ENCODE results near the gene ZNHIT3. TPM values are rescaled to one million over a fixed set of nuclear protein-coding genes. Genes with fewer than 3 reads are reported as not detected.

The ZNHIT3 gene
- total and polyA plus RNA-seq, 2 of the 4 experiments (the other 2 are of a cell fraction) = 27.8 to 52.3 TPM

- H3K27me3 ChIP-seq (ENCODE audit: control insufficient read depth, insufficient read depth, low read length) = no peaks in the 10 kb centered on the region; the same call in 1 of the 2 replicates
- no peaks in the 10 kb centered on the region for H3K4me1 ChIP-seq (ENCODE audit: control insufficient read depth, insufficient read depth, low read length)
- DNase-seq (no peak), ATAC-seq (ENCODE audit: low read depth) (no peak)
- intact Hi-C loops (cut with micrococcal nuclease) (no loop called here), dilution Hi-C loops (cut with HindIII; ENCODE audit: low sequenced_read_pairs, unreplicated experiment) (no loop called here), in situ Hi-C loops (cut with MboI; ENCODE audit: low sequenced_read_pairs) (loop anchor here (25.0 kb wide), 1 partner anchor 247 kb away; the partner anchor contains the start of gene CCL4L2)
- ChIA-PET POLR2A (ENCODE audit: unreplicated experiment) (no interaction called here), CTCF (no interaction called here)
- no peak overlapping the region for H3K14ac ChIP-seq (replicated peaks; ENCODE audit: low read depth, low read length)
- no peak overlapping the region for H3K27ac ChIP-seq (ENCODE audit: insufficient read depth, low read length)
- no peak overlapping the region for H3K56ac ChIP-seq (ENCODE audit: extremely low read depth, insufficient read depth, low read length)
- H2BK20ac ChIP-seq (ENCODE audit: low read depth, low read length) = no peak overlapping the region
- no peaks in the 10 kb centered on the region for H3K36me3 ChIP-seq (ENCODE audit: control insufficient read depth, insufficient read depth, low read length)
- no peak overlapping the region for H2BK5ac ChIP-seq (ENCODE audit: low read depth, low read length, poor library complexity, severe bottlenecking)
- H2AFZ ChIP-seq (replicated peaks; ENCODE audit: low read length, poor library complexity) = no peak overlapping the region
- H3K9me3 ChIP-seq (ENCODE audit: control insufficient read depth, insufficient read depth, low read length) = no peaks in the 10 kb centered on the region
- H3K4me3 ChIP-seq (ENCODE audit: insufficient read depth, low read depth, low read length) = no peak overlapping the region
- no peak overlapping the region for H4K5ac ChIP-seq (ENCODE audit: low read depth, low read length)
- no peak overlapping the region for H2BK120ac ChIP-seq (ENCODE audit: low read depth, low read length)
- no peaks in the 10 kb centered on the region for H3K9me1 ChIP-seq (ENCODE audit: insufficient read depth, low read length)
- H3K79me1 ChIP-seq (ENCODE audit: low read depth in 1 of 2, low read length in 2 of 2) = no peaks in the 10 kb centered on the region
- no peak overlapping the region for H2AK9ac ChIP-seq (replicated peaks; ENCODE audit: low read depth, low read length, poor library complexity)
- TF ChIP-seq CTCF (conservative IDR thresholded peaks at IDR 0.05; ENCODE audit: low read depth, low read length) (no peak), SMC3 (IDR thresholded peaks at IDR 0.05; ENCODE audit: low read depth, low read length) (no peak), ELK1 (IDR thresholded peaks at IDR 0.05; ENCODE audit: borderline replicate concordance, low read depth, low read length) (no peak), CHD1 (IDR thresholded peaks at IDR 0.05; ENCODE audit: low read depth, low read length) (no peak), RAD21 (IDR thresholded peaks at IDR 0.05; ENCODE audit: low read length) (no peak), BHLHE40 (IDR thresholded peaks at IDR 0.05; ENCODE audit: low read depth, low read length) (no peak), MXI1 (IDR thresholded peaks at IDR 0.05; ENCODE audit: borderline replicate concordance, low read depth, low read length) (no peak), MAZ (IDR thresholded peaks at IDR 0.05; ENCODE audit: borderline replicate concordance, low read depth, low read length) (no peak), RFX5 (IDR thresholded peaks at IDR 0.05; ENCODE audit: low read depth, low read length) (no peak)
- no peak overlapping the region for H3K4ac ChIP-seq (ENCODE audit: low read depth, low read length)
- H4K91ac ChIP-seq (ENCODE audit: insufficient read depth, low read depth, low read length) = no peak overlapping the region
- no peak overlapping the region for H3K18ac ChIP-seq (ENCODE audit: low read depth, low read length)
- H3K23ac ChIP-seq (ENCODE audit: low read depth, low read length) = no peak overlapping the region
- H2AK5ac ChIP-seq (ENCODE audit: low read depth, low read length) = no peak overlapping the region
- no peak overlapping the region for H3K4me2 ChIP-seq (ENCODE audit: low read depth, low read length)
- H4K8ac ChIP-seq (ENCODE audit: low read depth in 2 of 2, low read length in 2 of 2) = no peak overlapping the region
- WGBS, 2 experiments (ENCODE audit: extremely low coverage in 2 of 2, insufficient read length in 1 of 2) = no CpG with 5 or more reads among the region's 7 CpGs
- no TSS peak for BruUV-seq (replicated peaks)
- no peak overlapping the region for H3K9ac ChIP-seq (ENCODE audit: low read depth, low read length)
- no peak overlapping the region for H2BK15ac ChIP-seq (ENCODE audit: low read depth, low read length)
- no peaks in the 10 kb centered on the region for H4K20me1 ChIP-seq (ENCODE audit: insufficient read depth, low read length)
These were observed 26.9 kb upstream of the ZNHIT3 start for GRCh38 chr17:36459601-36460000.

Data from IMR-90 (cell line).